IMR-90 (cell line): ENCODE measurements around the gene CEBPG. TPM values are rescaled to one million over a fixed set of nuclear protein-coding genes. Genes with fewer than 3 reads are reported as not detected.

Experiments
- ATAC-seq: fragments of 200-7000 bp; cut with Tn5 transposase; 2 replicates; pipeline ENCODE4 v1.9.1; 2020; ENCODE audit warnings: low read depth, mild to moderate bottlenecking, moderate library complexity
- BruUV-seq: library from RNA; stranded (reverse); fragments of 400-500 nt; replicated peaks from 2 replicates; lab custom pipeline; 2021; lab: Mats Ljungman, UMichigan
- CTCF ChIA-PET: fragments of 300-600 bp; formaldehyde crosslinking; extraction: SDS; loops from one replicate; lab custom pipeline; 2021; ENCODE audit warnings: antibody characterized with exemption; lab: Yijun Ruan, JAX
- POLR2A ChIA-PET: fragments of 300-600 bp; sonication (Branson Sonifier 250); formaldehyde crosslinking; loops from one replicate; lab custom pipeline; 2022; ENCODE audit warnings: antibody characterized with exemption; ENCODE audit not compliant: unreplicated experiment; lab: Charles Lee
- DNase-seq: peaks from one replicate; pipeline ENCODE4 v3.0.0; 2013
- H2AFZ ChIP-seq: replicated peaks from 2 replicates; pipeline ENCODE3; 2013; ENCODE audit warnings: low read length, mild to moderate bottlenecking; ENCODE audit not compliant: poor library complexity
- H2AK5ac ChIP-seq: 2 replicates; pipeline ENCODE4 v1.6.1; 2013; ENCODE audit warnings: low read depth, low read length, inconsistent platforms
- H2AK9ac ChIP-seq: replicated peaks from 2 replicates; pipeline ENCODE3; 2013; ENCODE audit warnings: mild to moderate bottlenecking, low read depth, low read length, moderate library complexity; ENCODE audit not compliant: poor library complexity
- H2BK120ac ChIP-seq: 2 replicates; pipeline ENCODE4 v1.6.1; 2013; ENCODE audit warnings: low read depth, low read length, inconsistent platforms
- H2BK15ac ChIP-seq: 3 replicates; pipeline ENCODE4 v1.6.1; 2013; ENCODE audit warnings: low read depth, low read length, inconsistent platforms
- H2BK20ac ChIP-seq: 2 replicates; pipeline ENCODE4 v1.6.1; 2013; ENCODE audit warnings: low read depth, mild to moderate bottlenecking, inconsistent platforms, low read length, moderate library complexity
- H2BK5ac ChIP-seq: 2 replicates; pipeline ENCODE4 v1.6.1; 2013; ENCODE audit warnings: mild to moderate bottlenecking, low read depth, low read length, inconsistent platforms; ENCODE audit not compliant: poor library complexity, severe bottlenecking
- H3K14ac ChIP-seq: replicated peaks from 2 replicates; pipeline ENCODE4 v1.6.1; 2013; ENCODE audit warnings: low read depth, low read length, inconsistent platforms
- H3K18ac ChIP-seq: 2 replicates; pipeline ENCODE4 v1.6.1; 2013; ENCODE audit warnings: low read depth, low read length, control low read depth
- H3K23ac ChIP-seq: 2 replicates; pipeline ENCODE4 v1.6.1; 2013; ENCODE audit warnings: low read depth, low read length, inconsistent platforms
- H3K27ac ChIP-seq: 2 replicates; pipeline ENCODE4 v1.5.1; 2013; ENCODE audit warnings: mild to moderate bottlenecking, control low read depth, low read length; ENCODE audit not compliant: insufficient read depth
- H3K27me3 ChIP-seq: 2 replicates; pipeline ENCODE4 v1.6.1; 2013; ENCODE audit warnings: low read length; ENCODE audit not compliant: control insufficient read depth, insufficient read depth
- H3K36me3 ChIP-seq: 2 replicates; pipeline ENCODE4 v1.6.1; 2013; ENCODE audit warnings: low read length, mixed read lengths; ENCODE audit not compliant: control insufficient read depth, insufficient read depth
- H3K4ac ChIP-seq: 2 replicates; pipeline ENCODE4 v1.6.1; 2013; ENCODE audit warnings: low read depth, low read length, inconsistent platforms
- H3K4me1 ChIP-seq: 2 replicates; pipeline ENCODE4 v1.6.1; 2013; ENCODE audit warnings: low read length, mixed read lengths; ENCODE audit not compliant: control insufficient read depth, insufficient read depth
- H3K4me2 ChIP-seq: 2 replicates; pipeline ENCODE4 v1.6.1; 2013; ENCODE audit warnings: low read depth, mild to moderate bottlenecking, control low read depth, low read length, moderate library complexity
- H3K4me3 ChIP-seq: 2 replicates; pipeline ENCODE4 v1.5.1; 2013; ENCODE audit warnings: low read depth, mild to moderate bottlenecking, control low read depth, low read length, moderate library complexity; ENCODE audit not compliant: insufficient read depth
- H3K56ac ChIP-seq: 2 replicates; pipeline ENCODE4 v1.6.1; 2013; ENCODE audit warnings: low read length, inconsistent platforms; ENCODE audit not compliant: insufficient read depth; ENCODE audit errors: extremely low read depth
- H3K79me1 ChIP-seq, 2 experiments: 2 replicates each; pipeline ENCODE4 v1.6.1; 2013; ENCODE audit warnings: low read length in 2 of 2, inconsistent platforms in 1 of 2, low read depth in 1 of 2
- H3K9ac ChIP-seq: 2 replicates; pipeline ENCODE4 v1.6.1; 2013; ENCODE audit warnings: low read depth, low read length, control low read depth
- H3K9me1 ChIP-seq: 2 replicates; pipeline ENCODE4 v1.6.1; 2013; ENCODE audit warnings: low read length, inconsistent platforms; ENCODE audit not compliant: insufficient read depth
- H3K9me3 ChIP-seq: 2 replicates; pipeline ENCODE4 v1.6.1; 2013; ENCODE audit warnings: low read length; ENCODE audit not compliant: control insufficient read depth, insufficient read depth
- H4K20me1 ChIP-seq: 2 replicates; pipeline ENCODE4 v1.6.1; 2013; ENCODE audit warnings: low read length, inconsistent platforms; ENCODE audit not compliant: insufficient read depth
- H4K5ac ChIP-seq: 2 replicates; pipeline ENCODE4 v1.6.1; 2013; ENCODE audit warnings: mild to moderate bottlenecking, low read depth, low read length, control low read depth
- H4K8ac ChIP-seq, 2 experiments: 2 replicates each; pipeline ENCODE4 v1.6.1; 2013; ENCODE audit warnings: low read depth in 2 of 2, low read length in 2 of 2, control low read depth in 1 of 2, inconsistent platforms in 1 of 2
- H4K91ac ChIP-seq: 2 replicates; pipeline ENCODE4 v1.6.1; 2013; ENCODE audit warnings: low read depth, low read length, inconsistent platforms; ENCODE audit not compliant: insufficient read depth
- BHLHE40 ChIP-seq: fragments of 150-350 bp; IDR thresholded peaks from 2 replicates; pipeline ENCODE4 v1.6.1; 2016; ENCODE audit warnings: mild to moderate bottlenecking, low read depth, low read length
- CHD1 ChIP-seq: IDR thresholded peaks from 2 replicates; pipeline ENCODE4 v1.6.1; 2012; ENCODE audit warnings: low read depth, low read length, improper control_type of control experiment
- ELK1 ChIP-seq: fragments of 150-350 bp; IDR thresholded peaks from 2 replicates; pipeline ENCODE4 v1.6.1; 2016; ENCODE audit warnings: low read depth, mild to moderate bottlenecking, low read length, moderate library complexity, borderline replicate concordance
- FOS ChIP-seq: fragments of 150-350 bp; IDR thresholded peaks from 2 replicates; pipeline ENCODE4 v1.6.1; 2016; ENCODE audit warnings: low read depth, low read length
- MAFK ChIP-seq: IDR thresholded peaks from 2 replicates; pipeline ENCODE4 v1.6.1; 2012; ENCODE audit warnings: low read depth, low read length, improper control_type of control experiment
- MAZ ChIP-seq: IDR thresholded peaks from 2 replicates; pipeline ENCODE4 v1.6.1; 2012; ENCODE audit warnings: low read depth, mild to moderate bottlenecking, low read length, improper control_type of control experiment, moderate library complexity, borderline replicate concordance
- MXI1 ChIP-seq: IDR thresholded peaks from 2 replicates; pipeline ENCODE4 v1.6.1; 2012; ENCODE audit warnings: low read depth, mild to moderate bottlenecking, low read length, moderate library complexity, borderline replicate concordance
- NFE2L2 ChIP-seq: fragments of 150-350 bp; IDR thresholded peaks from 2 replicates; pipeline ENCODE4 v1.6.1; 2016; ENCODE audit warnings: low read depth, mild to moderate bottlenecking, low read length
- POLR2A ChIP-seq: IDR thresholded peaks from 2 replicates; pipeline ENCODE4 v1.6.1; 2012; ENCODE audit warnings: mild to moderate bottlenecking, low read depth, low read length
- RAD21 ChIP-seq: IDR thresholded peaks from 2 replicates; pipeline ENCODE4 v1.6.1; 2012; ENCODE audit warnings: low read length, improper control_type of control experiment
- RFX5 ChIP-seq: IDR thresholded peaks from 2 replicates; pipeline ENCODE4 v1.8.0; 2012; ENCODE audit warnings: low read depth, mild to moderate bottlenecking, low read length, moderate library complexity
- SMC3 ChIP-seq: fragments of 150-350 bp; IDR thresholded peaks from 2 replicates; pipeline ENCODE4 v1.6.1; 2016; ENCODE audit warnings: low read depth, mild to moderate bottlenecking, antibody characterized with exemption, low read length, moderate library complexity
- whole genome bisulfite sequencing, 2 experiments: methylation state at CpG; one replicate each; pipeline versions ENCODE4 v1.1.5 to v1.1.7; 2013; ENCODE audit warnings: missing lambda C conversion rate in 2 of 2; ENCODE audit not compliant: insufficient read length in 1 of 2; ENCODE audit errors: extremely low coverage in 2 of 2; 5-methylcytosine and 5-hydroxymethylcytosine counted together
- dilution Hi-C: fragments of 300-500 bp; cut with HindIII; formaldehyde crosslinking; loops from one replicate; pipeline ENCODE4 v1.14.3; 2018; ENCODE audit warnings: low sequenced_read_pairs; ENCODE audit not compliant: unreplicated experiment
- in situ Hi-C: fragments of 300-500 bp; cut with MboI; formaldehyde crosslinking; loops from 3 replicates; pipeline ENCODE4 v1.14.3; 2019; ENCODE audit warnings: low sequenced_read_pairs, inconsistent platforms, mixed read lengths
- intact Hi-C: fragments of 100-400 bp; cut with micrococcal nuclease; formaldehyde crosslinking; loops from 2 replicates; pipeline ENCODE4 v1.10.0; 2022
- polyA plus RNA-seq, 3 experiments: library from polyadenylated mRNA; depleted of rRNA; stranded (reverse); fragments of >200 nt; gene quantifications; 2 replicates each; pipeline ENCODE4 v1.2.3, GENCODE V29; 2012; ENCODE audit warnings: low replicate concordance in 1 of 3
- total RNA-seq: library from RNA; depleted of rRNA; stranded (reverse); fragments of >200 nt; gene quantifications from 2 replicates; pipeline ENCODE4 v1.2.3, GENCODE V29; 2012
- TF ChIP-seq, protein P1 (sequence below): fragments of 150-350 bp; IDR thresholded peaks from 2 replicates; pipeline ENCODE4 v1.6.1; 2017; ENCODE audit warnings: mild to moderate bottlenecking, antibody characterized with exemption, low read length, low read depth

CEBPG gene
- total and polyA plus RNA-seq, 2 of the 4 experiments (the other 2 are of a cell fraction): 9.2 to 14.3 TPM

DNA sequence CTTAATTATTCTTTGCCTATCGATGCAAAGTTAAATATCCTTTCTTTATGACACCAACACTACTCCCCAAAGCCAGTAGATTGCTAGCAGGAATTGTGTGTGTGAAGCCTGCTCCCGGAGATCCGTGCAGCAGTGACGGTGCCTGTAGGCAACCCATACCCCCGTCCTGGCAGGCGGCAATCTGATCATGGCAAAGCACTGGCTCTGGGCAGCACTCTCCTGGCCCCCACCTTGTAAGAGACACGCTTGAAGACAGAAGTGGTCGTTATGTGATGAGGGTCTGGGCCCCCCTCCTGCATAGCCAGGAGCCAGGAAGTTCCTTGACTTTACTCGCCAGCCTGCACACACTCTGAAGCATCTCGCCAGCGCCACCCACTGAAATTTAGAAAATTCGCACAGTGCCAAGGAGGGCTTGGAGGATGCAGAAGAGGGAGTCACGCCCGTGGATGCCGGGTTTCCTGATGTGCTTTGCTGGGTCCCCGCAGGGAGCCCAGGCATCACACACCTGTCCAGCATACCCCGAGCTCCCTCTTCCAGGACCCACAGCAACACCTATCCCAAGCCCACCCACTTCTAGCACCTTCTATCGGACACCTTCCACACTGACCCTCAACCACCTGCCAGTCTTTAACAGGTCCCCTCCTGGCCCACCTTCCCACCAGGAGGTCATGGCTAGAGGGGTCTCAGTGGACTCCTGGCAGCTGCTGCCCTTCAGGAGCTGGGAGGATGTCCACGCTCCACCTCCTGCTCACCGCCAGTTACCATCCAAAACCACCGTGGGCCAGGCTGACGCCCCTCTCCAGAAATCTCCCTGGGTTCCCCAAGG is 54.5 kb downstream of the CEBPG start:
- no peak overlapping the region for H4K5ac ChIP-seq
- BruUV-seq: no TSS peak
- no peaks in the 10 kb centered on the region for H3K79me1 ChIP-seq
- H2BK15ac ChIP-seq: no peak overlapping the region
- no peak overlapping the region for H4K91ac ChIP-seq
- H3K18ac ChIP-seq: no peak overlapping the region
- H3K9ac ChIP-seq: no peak overlapping the region
- intact Hi-C loops: no loop called here
- dilution Hi-C loops: no loop called here
- no peak overlapping the region for H2BK120ac ChIP-seq
- no peak overlapping the region for H3K14ac ChIP-seq
- no peaks in the 10 kb centered on the region for H3K4me1 ChIP-seq
- H3K4me2 ChIP-seq: no peak overlapping the region
- H2AK5ac ChIP-seq: no peak overlapping the region
- H4K20me1 ChIP-seq: 0 out of 2 replicates have a peak, but pooled peaks cover 4% of the 10 kb centered on the region
- no peak overlapping the region for H2BK5ac ChIP-seq
- H3K4me3 ChIP-seq: no peak overlapping the region
- H2AFZ ChIP-seq: no peak overlapping the region
- ATAC-seq (no peak), DNase-seq (no peak)
- H4K8ac ChIP-seq: no peak overlapping the region
- TF ChIP-seq MAFK (no peak), ELK1 (no peak), RAD21 (no peak), MXI1 (no peak), CHD1 (no peak), POLR2A (no peak), NFE2L2 (no peak), MAZ (no peak), BHLHE40 (no peak), FOS (no peak), SMC3 (no peak), RFX5 (no peak)
- TF ChIP-seq, protein P1, sequence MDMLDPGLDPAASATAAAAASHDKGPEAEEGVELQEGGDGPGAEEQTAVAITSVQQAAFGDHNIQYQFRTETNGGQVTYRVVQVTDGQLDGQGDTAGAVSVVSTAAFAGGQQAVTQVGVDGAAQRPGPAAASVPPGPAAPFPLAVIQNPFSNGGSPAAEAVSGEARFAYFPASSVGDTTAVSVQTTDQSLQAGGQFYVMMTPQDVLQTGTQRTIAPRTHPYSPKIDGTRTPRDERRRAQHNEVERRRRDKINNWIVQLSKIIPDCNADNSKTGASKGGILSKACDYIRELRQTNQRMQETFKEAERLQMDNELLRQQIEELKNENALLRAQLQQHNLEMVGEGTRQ: no peak
- H3K4ac ChIP-seq: no peak overlapping the region
- CTCF ChIA-PET: interaction anchor here (1.2 kb wide), 1 partner anchor 340 kb away, joined by 3 read pairs; no protein-coding TSS in a partner anchor
- H3K23ac ChIP-seq: no peak overlapping the region
- no peak overlapping the region for H3K56ac ChIP-seq
- H3K27ac ChIP-seq: no peak overlapping the region
- POLR2A ChIA-PET: no interaction called here
- H3K9me1 ChIP-seq: no peaks in the 10 kb centered on the region
- no peaks in the 10 kb centered on the region for H3K36me3 ChIP-seq
- no peak overlapping the region for H2AK9ac ChIP-seq
- no peaks in the 10 kb centered on the region for H3K27me3 ChIP-seq
- H2BK20ac ChIP-seq: no peak overlapping the region
- in situ Hi-C loops: loop anchor here (5.0 kb wide), 1 partner anchor 344 kb away; no protein-coding TSS in a partner anchor
- 93% methylated on average over 3 of the region's 22 CpGs; no CpG with 5 or more reads in 1 of the 2 experiments for WGBS, 2 experiments
- H3K9me3 ChIP-seq: no peaks in the 10 kb centered on the region
